ENCODE data around the gene NRXN2.
A peak's percentile ranks its signal among the peaks of the same experiment; 100 is the strongest.
"Not testable (repeated sequence)": the region's sequence is repeated elsewhere in the genome, so short reads cannot be mapped to it uniquely, and the experiment has no call there.

Gene NRXN2

DNA sequence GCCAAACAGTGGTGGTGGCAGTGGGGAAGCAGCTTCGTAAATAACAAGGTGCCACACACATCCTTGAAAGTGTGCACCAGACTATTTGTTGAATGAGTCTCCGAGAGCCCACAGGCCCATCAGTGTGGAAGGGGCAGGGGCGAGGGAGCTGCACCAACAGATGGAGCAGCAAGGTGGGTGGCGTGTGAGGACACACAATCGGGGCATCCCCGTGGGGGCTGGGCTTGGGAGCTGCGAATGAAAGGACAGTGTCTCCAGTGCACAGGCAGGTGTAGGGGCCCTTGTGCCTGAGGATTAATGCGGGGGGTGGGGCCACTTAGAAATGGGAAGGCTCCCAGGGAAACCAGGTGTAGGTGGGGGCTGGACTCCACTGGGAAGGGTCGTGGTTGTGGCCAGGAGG, 2.8 kb downstream of the NRXN2 start:
- DNase-seq = no peak

DNA sequence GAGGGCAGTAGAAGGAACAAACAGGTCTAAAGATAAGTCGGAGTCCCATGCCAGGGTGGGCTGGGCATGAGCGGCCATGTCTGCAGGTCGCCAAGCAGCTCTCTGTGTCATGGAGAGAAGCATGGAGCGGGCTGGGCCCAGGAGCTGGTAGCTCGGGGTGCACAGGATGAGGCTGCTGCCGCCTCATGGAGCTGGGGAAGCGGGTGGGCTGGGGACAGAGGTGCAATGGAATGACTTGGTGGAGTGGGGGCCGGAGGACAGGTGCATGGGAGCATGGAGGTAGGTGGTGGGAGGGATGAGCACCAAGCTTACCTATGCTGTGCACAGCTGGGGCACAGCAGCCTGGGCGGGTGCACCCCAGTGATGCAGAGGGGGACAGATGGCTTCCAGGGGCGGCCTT, 3.6 kb downstream of the NRXN2 start:
- DNase-seq = no peak

DNA sequence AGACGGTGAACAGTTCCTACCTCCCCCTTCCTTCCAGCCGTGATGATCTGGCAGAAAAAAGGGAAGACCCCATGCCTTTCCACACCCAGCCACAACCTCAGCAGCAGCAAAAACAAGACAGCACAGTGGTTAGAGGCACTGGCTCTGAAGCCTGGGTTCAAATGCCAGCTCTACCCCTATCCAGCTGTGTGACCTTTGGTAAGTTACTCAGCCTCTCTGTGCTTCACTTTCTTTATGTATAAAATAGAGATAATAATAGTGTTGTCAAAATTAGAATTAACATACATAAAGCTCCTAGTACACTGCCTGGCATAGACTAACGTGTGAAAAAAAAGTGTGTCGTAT, 4.2 kb downstream of the NRXN2 start:
- DNase-seq = no peak

DNA sequence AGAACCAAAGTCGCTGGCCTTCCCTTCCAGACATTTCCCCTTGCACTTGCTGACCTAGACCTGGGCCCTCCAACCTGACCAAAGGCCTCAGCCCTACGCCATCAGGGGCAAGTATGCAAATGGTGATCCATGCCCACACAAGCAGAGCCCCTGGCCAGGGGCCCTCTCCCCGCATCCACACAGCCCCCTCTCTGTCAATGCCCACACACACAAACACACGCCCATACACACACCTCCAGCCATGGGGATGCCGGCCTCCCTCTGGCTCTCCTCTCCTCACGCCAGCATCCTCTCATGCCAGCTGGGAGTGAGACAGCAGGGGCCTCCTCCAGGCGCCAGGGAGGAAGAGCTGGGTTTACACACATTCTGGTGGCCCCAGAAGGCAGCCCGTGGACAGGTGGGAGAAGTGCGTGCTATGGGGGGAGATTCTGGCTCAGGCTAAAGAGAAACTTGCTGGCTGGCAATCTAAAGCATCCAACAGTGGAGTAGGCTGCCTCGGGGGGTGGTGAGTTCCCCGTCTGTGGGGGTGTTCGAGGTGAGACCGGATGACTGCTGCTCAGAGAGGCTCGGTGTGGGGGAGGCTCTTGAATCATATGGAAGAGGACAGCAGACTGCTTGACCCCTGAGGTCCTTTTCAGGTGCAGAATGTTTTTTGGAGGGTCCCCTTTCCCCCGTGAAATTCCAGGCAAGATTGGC, 4.8 kb downstream of the NRXN2 start:
- DNase-seq = no peak

DNA sequence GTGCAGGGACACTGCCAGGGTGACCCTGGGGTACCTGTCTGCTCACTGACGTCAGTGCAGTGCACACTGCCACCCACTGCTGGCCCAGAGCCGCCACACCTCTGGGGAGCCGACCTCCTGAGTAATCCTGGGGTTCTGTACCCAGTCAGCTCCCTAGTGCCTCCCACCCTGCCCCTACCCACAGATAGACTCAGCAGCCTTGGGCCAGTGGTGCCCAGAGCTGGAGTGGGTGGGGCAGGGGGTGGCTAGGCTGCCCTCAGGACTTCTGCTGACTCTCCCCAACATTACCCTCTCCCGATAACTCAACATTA, 5.8 kb downstream of the NRXN2 start:
- DNase-seq = no peak

DNA sequence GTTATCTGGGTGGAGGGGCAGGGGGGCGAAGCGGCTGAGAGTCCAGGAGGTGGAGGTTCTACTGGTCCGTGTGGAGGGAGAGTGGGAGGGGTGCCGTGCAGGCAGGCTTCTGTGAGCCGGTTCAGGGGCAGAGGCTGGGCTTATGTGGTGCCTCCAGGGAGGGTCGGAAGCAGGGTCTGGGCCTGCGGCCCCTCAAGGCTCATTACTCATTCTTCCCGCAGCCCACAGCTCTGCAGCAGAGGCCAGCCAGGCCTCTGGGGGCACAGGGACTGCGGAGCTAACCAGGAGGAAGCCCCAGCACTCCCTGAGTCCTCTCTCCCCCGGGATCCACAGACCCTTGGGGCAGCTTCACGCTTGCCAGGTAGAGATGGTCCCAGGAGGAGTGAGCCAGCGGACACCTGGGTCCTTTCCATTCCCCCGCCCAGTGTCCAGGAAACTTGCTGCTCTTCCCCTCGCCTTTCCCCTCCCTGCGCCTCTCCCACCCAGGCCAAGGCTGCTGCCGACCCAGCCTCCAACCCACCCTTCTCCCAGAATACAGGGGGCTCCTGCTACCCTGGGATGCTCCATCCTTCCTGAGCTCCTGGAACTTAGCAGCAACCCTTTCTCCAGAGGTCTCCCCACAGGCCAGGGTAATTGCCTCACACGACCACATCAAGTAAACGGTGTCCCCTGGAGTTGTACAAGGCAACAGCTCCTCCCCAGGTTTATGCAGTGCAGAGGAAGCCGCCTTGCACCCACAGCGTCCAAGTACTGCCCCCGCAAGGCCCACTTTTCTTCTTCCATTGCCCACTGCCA, 6.3 kb downstream of the NRXN2 start:
- DNase-seq = no peak

DNA sequence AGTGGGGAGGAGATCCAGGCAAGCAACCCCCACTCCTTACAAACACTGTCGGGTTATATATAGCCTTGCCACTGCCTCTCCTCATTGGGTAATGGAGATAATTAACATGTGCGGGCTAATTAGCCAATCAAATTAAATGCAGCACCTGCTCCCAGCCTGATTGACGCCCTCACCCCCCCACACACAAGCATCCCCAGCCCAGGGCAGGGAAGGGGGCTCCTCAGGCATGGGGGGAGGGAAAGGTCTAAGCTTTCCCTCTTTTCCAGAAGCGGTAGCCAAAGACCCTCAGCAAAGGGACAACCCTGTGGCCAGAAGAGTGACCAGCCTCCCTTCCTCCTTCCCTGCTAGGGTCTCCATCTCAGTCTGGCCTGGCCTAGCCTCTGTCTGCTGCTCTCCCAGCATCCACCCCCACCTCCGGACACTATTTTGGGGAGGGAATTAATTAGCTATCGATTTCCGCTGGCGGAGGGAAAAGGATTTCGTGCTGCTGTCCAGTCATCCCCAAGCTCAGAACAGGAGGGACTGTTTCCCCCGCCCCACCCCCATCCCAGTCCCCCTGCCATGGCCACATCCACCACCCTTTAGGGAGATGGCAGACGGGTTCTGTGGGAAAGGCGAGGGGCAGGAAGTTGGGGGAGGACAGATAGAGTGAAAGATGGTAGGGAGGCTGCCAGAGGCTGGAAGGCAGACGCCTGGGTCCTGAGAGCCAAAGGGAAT, 7.1 kb downstream of the NRXN2 start:
- DNase-seq = peak; percentile 34

DNA sequence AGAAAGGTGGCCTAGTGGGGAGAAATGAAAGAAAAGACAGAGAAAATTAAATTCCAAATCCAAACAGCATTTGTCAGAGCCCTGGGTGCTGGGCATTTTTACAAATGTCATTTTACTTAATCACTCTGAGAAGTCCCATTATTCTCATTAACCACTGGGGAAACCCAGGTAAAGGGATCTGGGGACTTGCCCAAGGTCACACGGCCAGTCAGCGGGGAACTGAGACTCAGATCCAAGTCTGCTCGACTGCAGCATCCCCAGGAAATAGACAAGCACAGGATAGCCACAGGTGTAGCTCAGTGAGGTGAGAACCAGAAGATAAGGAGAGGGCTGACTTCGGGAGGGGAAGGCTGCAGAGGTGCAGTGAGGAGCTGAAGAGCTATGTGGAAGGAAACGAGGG, 7.9 kb downstream of the NRXN2 start:
- DNase-seq = no peak

DNA sequence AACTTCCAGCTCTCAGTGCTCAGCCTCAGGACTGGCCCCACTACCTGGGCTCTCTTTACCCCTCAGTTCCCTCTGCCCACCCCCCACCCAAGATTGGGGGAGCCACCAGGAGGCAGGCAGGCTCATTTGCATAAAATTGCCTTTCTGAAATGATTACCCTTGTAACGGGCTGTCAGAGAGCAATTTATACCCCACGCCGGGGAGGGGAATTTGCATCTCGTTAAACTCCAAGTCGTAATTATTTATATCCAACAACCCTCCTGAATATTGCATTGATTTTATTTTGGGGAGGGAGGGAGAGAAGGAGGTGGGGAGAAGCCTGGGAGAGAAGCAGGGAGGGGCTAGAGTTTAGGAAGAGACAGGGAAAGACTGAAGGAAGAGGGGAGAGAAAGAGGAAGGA, 8.3 kb downstream of the NRXN2 start:
- DNase-seq = no peak

DNA sequence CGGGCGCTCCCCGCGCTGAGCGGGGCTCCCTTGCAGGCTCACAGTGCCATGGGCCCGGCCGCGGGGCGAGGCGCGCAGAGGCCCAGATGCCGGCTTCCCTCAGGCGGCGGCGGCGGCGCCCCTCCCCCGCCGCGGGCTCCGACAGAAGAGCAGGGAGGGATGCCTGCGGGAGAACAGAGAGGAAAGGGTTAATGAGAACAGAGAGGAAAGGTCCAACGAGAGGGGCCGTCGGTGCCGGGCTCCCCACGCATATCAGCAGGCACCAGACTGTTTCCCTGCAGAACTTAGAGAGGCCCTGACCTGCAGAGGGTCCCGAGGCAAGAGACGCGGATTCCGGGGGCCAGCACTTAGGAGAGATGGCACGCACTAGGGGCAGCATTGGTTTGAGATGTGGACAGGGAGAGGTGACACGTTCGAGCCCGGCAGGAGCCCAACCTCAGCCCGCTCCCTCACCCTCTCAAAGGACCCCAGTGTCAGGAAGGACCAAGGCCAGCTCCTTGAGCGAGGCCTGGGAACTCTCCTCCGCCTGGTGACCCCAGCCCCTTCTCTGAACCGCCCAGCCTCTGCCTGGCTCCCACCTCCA, 9.1 kb downstream of the NRXN2 start:
- DNase-seq = no peak

DNA sequence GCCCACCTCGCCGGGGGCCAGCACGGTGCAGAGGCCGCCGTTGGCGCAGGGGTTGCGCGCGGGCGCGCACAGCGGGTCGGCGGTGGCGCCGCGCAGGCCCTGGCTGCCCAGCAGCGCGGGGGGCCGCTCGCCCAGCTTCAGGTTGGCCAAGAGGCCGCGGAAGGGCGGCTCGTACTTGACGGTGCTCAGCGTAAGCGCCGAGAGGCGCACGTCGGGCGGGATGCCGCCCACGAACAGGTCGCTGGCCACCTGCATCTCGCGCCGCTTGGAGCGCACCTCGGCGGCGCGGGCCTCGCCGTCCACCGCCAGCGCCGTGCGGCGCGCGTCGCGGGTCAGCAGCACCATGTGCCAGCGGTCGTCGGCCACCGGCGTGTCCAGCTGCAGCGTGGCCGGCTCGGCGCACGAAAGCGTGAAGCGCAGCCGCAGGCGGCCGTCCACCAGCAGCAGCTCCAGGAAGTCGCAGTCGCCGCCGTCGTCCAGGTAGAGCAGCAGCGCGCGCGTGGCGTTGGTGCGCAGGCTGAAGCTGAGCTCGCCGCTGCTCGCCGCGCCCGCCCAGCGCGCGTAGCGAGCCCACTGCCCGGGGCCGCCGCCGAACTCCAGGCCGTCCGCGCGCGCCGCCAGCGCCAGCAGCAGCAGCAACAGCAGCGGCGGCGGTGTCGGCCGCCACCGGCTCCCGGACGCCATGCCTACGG, 9.8 kb downstream of the NRXN2 start:
- DNase-seq = peak; percentile 77

DNA sequence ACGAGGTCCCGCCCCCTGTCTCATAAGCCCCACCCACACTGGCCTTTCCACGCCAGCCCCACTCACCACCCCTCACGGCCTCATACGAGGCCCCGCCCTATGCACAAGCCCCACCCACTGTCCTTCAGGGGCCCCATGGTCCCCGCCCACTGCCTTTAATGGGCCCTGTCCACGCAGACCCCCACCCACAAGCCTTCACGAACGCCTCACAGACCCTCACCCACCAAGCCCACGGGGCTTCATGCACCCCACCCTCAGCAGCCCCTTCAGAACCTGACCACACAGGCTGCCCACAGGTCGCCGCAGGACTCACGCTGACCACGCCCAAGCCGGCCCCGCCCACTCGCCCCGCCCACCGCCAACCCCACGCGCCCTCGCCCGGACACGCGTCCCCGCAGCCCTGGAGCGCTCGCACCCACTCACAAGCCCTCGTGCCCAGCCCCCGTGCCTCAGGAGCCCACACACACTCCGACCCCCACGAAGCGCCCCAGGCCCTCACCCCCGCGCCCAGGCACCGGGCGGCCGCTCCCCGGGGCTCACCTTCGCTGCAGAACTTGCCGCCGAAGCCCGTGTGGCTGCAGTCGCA, 10.5 kb downstream of the NRXN2 start:
- peak; percentile 52 for DNase-seq

DNA sequence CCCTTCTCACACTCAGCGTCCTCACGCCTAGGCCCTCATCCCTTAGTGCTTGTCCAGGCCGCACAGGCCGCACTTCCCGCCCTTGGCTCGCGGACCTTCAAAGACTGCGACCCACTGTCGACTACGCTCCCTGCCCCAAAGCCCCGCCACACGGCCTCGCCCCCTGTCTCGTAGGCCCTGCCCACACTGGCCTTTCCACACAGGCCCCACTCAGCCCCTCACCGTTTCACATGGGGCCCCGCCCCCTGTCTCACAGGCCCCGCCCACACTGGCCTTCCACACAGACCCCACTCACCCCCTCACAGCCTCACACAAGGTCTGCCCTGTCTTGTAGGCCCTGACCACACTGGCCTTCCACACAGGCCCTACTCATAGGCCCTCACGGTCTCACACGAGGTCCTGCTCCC, 11.0 kb downstream of the NRXN2 start:
- no peak for DNase-seq

DNA sequence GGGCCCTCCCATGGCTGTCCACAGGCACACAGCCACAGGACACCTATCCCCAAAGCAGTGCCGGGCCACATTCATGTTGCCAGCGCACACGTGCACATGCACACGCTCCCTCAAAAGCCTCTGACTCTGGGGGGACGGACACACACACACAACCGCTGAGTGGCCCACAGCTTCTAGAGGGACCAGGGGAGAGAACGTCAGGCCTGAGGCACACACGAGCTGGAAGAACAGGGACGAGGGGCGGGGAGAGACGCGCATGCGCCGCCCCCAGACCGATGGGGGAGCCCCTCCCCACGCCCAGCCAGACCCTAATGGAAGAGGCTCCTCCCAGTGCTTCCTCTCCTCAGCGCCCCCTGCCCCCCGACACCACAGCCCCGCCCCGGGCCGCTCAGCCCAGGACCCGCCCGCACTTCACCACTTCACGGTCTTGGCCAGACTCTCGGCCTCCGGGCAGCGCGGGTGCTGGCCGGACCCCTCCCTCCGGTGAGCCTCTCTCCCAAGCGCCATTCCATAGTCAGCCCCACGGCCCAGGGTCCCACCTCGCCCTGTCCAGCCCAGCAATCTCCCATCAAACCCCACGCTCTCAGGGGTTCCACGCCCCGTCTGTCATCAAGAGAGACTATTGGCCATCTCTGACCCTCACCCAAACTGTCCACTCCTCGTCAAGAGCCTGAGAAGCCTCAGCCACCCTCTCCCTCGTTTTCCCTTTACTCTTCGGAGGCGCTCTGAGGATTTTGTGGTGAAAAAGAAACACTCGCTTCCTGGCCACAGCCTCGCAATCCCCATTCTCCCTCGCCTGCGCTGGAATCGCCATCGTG, 11.7 kb downstream of the NRXN2 start:
- DNase-seq = no peak

DNA sequence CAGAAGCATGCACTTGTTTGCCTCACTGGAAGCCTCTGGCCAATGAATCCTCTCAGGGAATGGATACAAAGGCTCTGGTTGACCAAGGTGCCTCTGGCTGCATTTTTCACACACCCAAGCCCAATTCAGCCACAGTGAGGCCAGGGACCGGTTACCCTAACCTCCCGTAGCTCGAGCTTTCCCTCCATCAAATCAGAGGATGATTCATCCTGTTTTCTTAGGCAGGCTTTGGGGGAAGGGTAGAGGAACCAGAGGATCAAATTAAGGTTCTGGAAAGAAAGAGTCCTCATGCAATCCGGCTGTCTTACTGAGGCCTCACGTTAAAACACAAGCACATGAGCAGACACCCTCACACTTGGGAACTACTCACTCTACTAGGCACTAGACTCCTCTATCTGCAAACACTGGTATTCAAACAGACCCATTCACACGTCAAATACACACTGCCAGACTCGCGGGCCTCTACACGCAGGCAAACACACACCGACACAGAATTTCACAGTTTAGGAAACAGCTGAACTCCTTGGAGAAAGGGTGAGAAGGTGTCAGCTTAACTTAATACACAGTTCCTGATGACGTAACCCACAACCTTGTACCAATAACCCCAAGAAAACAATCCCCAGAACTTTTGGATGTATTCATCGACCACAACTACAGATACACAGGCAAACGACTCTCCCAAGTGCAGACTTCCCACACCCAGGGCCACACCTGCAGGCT, 12.4 kb downstream of the NRXN2 start:
- no peak for DNase-seq

DNA sequence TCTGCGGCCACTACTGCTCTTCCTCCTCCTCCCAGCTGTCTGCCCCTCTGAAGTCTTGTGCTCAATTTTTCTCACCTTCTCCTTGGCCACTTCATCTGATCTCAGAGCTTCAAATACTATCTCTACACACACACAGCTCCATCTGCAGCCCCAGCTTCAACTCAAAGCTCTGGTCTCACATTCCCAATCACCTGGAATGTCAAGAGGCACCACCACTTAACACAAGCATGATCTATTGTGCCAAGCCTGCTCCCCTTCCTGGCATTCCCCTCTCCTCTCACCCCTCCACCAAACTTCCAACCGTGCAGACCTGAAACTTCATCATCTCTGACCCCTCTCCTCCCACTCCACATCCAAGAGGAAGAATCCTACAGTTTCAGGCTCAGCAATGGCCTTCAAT, 17.5 kb downstream of the NRXN2 start:
- no peak for DNase-seq

DNA sequence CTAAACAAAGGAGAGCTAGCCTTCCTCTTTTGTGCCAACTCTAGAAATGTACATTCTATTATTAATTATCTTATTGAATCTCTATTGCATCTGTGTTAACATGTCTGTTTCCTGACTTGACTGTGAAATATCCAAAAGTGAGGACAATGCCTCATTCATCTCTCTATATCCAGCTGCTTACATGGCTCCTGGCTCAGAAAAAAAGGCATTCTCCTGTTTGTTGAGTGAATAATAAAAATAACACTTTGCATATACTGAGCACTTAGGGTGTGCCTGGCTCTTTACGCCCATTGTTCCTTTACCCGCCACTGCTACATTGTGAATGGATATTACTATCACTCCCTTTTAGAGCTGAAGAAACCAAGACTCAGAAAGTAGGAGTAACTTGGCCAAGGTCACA, 19.9 kb downstream of the NRXN2 start:
- no peak for DNase-seq

DNA sequence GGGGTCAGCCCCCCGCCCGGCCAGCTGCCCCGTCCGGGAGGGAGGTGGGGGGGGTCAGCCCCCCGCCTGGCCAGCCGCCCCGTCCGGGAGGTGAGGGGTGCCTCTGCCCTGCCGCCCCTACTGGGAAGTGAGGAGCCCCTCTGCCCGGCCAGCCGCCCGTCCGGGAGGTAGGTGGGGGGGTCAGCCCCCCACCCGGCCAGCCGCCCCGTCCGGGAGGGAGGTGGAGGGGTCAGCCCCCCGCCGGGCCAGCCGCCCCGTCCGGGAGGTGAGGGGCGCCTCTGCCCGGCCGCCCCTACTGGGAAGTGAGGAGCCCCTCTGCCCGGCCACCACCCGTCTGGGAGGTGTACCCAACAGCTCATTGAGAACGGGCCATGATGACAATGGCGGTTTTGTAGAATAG, 21.0 kb downstream of the NRXN2 start:
- DNase-seq = not testable (repeated sequence)

DNA sequence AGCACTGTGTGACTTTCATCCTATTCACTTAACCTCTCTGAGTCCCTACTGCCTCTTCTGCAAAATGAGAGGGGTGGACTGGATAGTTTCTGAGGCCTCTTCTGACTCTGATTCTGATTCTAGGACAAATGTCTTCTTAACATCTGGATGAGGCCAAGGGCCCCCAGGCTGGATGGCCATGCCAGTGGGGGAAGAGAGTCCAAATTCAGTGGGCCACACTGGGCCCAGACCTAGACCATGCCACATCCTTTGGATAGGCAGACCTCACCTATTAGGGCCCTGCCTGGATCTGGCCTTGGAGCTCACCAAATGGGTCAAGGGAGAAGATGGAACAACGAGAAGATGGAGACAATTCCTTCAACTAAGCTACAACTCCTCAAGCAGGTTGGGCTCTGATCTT, 24.6 kb downstream of the NRXN2 start:
- no peak for DNase-seq

DNA sequence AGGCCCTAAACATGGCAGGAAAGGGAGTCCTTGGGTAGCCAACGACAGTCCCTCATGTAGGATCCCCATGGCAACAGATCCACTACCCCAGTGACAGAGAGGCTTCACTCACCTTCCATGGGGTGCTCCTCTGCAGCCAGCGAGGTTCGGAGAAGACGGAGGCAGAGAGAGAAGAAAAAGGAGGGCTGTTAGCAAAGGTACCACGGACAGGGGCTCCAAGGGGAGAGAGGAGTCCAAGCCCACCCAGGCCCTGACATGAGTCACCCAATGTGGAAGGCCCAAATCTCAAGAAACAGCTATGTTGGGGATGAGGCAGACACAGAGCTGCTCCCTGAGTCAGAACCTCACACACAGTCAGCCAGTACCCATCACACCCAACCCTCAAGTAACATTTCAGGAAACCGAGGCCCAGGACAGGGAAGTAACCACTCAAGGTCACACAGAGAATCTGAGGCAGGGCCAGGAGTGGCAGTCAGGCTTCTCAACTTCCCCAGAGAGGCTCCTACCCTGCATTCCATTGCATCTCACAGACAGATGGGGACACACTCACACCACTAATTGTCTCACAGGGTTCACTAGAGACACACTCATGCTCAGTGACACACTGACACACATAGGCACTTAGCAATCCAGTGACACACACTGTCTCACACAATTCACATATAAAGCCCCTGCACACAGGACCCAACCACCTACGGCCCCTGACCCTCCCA, 25.2 kb downstream of the NRXN2 start:
- DNase-seq = no peak

DNA sequence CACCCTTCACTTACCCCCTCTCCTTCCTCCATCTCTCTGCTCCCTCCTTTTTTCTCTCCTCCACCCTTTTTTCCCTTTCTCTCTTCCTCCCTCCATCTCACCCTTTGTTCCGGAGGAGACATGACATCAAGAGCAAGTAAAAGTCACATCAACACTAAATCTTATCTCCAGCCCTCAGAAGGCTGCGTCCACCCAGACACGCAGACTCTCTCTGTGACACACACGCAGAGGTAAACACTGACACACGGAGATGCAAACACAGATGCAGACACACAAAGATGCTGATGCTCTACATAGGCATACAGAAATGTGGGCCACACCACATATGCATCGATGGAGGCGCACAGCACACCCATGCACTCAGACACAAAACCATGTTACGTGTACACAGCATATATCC, 27.0 kb downstream of the NRXN2 start:
- no peak for DNase-seq
